Measurements from ENCODE around the gene TRRAP.

TRRAP gene

GRCh38 chr7:98855610-98856422, 22.5 kb upstream of the TRRAP start:
- TF ChIP-seq, protein P1, sequence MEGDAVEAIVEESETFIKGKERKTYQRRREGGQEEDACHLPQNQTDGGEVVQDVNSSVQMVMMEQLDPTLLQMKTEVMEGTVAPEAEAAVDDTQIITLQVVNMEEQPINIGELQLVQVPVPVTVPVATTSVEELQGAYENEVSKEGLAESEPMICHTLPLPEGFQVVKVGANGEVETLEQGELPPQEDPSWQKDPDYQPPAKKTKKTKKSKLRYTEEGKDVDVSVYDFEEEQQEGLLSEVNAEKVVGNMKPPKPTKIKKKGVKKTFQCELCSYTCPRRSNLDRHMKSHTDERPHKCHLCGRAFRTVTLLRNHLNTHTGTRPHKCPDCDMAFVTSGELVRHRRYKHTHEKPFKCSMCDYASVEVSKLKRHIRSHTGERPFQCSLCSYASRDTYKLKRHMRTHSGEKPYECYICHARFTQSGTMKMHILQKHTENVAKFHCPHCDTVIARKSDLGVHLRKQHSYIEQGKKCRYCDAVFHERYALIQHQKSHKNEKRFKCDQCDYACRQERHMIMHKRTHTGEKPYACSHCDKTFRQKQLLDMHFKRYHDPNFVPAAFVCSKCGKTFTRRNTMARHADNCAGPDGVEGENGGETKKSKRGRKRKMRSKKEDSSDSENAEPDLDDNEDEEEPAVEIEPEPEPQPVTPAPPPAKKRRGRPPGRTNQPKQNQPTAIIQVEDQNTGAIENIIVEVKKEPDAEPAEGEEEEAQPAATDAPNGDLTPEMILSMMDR (IDR thresholded peaks at IDR 0.05; ENCODE audit: control insufficient read depth, extremely low read depth, insufficient read depth), result no peak
- no peak overlapping the region for H3K4me3 ChIP-seq (ENCODE audit: low read depth, low read length)
- no peak for DNase-seq (ENCODE audit: low read depth)

DNA sequence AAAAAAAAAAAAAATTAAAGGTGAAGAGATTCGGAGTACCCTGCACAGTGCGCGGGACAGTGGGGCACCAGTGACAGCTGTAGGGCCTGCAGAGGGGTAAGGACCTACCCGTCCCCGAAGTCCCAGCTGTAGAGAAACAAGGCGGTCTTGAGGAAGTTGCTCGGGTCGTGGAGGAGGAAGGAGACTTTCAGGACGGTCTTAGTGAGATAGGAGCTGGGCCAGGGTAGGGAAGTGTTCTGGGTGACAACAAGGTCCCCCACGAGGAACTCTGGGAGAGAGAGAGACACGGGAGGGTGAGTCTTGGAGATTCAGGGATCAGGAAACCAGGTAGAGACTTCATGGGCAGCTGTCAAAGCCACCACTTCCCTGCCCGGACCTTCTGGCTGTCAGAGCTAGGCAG, 18.3 kb upstream of the TRRAP start:
- no peak for DNase-seq (ENCODE audit: low read depth)
- H3K4me3 ChIP-seq (ENCODE audit: low read depth, low read length), result no peak overlapping the region
- TF ChIP-seq, protein P1 (IDR thresholded peaks at IDR 0.05; ENCODE audit: control insufficient read depth, extremely low read depth, insufficient read depth), result no peak

DNA sequence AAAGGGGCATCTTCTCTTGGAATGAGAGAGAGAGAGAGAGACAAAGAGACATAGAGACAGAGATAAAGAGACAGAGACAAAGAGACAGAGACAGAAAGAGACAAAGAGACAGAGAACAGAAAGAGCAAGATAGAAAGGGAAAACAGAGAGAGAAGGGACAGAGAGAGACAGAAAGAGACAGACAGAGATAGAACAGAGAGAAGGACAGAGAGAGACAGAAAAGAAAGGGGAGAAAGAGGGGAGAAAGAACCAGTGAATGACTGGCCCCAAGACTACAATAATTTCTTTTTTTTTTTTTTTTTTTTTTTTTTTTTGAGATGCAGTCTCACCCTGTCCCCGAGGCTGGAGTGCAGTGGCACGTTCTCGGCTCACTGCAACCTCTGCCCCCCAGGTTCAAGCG, 16.1 kb upstream of the TRRAP start:
- DNase-seq (ENCODE audit: low read depth), result no peak
- H3K4me3 ChIP-seq (ENCODE audit: low read depth, low read length), result no peak overlapping the region
- TF ChIP-seq, protein P1 (IDR thresholded peaks at IDR 0.05; ENCODE audit: control insufficient read depth, extremely low read depth, insufficient read depth), result no peak

DNA sequence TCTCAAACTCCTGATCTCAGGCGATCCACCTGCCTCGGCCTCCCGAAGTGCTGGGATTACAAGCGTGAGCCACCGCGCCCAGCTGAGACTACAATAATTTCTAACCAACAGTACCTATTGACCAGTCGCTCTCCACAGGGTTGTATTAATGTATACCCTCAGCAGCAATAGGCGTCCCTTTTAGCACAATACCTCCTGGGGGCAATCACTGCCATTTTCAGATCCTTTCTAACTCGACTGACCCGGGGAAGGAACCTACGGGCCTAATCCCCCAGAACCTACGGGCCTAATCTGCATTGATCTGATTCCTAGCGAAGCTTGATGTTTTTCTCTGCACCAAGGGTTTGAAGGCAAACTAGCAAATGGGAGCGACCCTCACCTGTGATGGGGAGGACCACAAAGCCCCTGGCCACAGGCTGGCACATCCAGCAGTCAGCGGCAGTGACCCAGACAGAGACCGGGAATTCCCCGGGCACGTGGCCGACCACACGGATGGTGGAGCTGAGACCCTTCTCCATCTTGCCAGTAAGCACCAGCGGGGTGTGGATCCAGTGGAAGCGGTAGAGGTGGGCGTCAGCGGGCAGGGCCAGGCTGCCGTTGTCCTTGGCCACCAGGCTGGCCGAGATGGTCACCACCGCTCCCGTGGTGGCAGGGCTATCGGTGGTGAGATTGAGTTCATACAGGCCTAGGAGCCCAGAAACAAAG, 15.5 kb upstream of the TRRAP start:
- TF ChIP-seq, protein P1 (IDR thresholded peaks at IDR 0.05; ENCODE audit: control insufficient read depth, extremely low read depth, insufficient read depth), result no peak
- H3K4me3 ChIP-seq (ENCODE audit: low read depth, low read length), result no peak overlapping the region
- DNase-seq (ENCODE audit: low read depth), result no peak

- TF ChIP-seq, protein P1 (IDR thresholded peaks at IDR 0.05; ENCODE audit: control insufficient read depth, extremely low read depth, insufficient read depth), result no peak
- no peak for DNase-seq (ENCODE audit: low read depth)
- H3K4me3 ChIP-seq (ENCODE audit: low read depth, low read length), result no peak overlapping the region
Measured at GRCh38 chr7:98863601-98864000, 14.7 kb upstream of the TRRAP start.

GRCh38 chr7:98864731-98865453, 13.4 kb upstream of the TRRAP start:
- H3K4me3 ChIP-seq (ENCODE audit: low read depth, low read length), result no peak overlapping the region
- TF ChIP-seq, protein P1 (IDR thresholded peaks at IDR 0.05; ENCODE audit: control insufficient read depth, extremely low read depth, insufficient read depth), result no peak
- no peak for DNase-seq (ENCODE audit: low read depth)

Data from LNCaP clone FGC (cell line).